Upper lobe of right lung (tissue), 1 donor: Measurements from ENCODE around the gene SRGAP1. TPM values are rescaled to one million over a fixed set of nuclear protein-coding genes. Genes with fewer than 3 reads are reported as not detected.
"Not testable (repeated sequence)": the region's sequence is repeated elsewhere in the genome, so short reads cannot be mapped to it uniquely, and the experiment has no call there.

Experiments
- ATAC-seq: fragments of 200-7000 bp; cut with Tn5 transposase; one replicate; pipeline ENCODE4 v1.9.1; 2020; ENCODE audit warnings: mild to moderate bottlenecking, moderate library complexity
- DNase-seq: peaks from one replicate; pipeline ENCODE4 v3.0.0-alpha.2; 2020
- H3K27ac ChIP-seq: fragments of 200-600 bp; one replicate; pipeline ENCODE4 v1.8.0; 2022
- H3K27me3 ChIP-seq: fragments of 200-600 bp; one replicate; pipeline ENCODE4 v1.8.0; 2022; ENCODE audit warnings: mild to moderate bottlenecking
- H3K36me3 ChIP-seq: fragments of 200-600 bp; one replicate; pipeline ENCODE4 v1.8.0; 2022
- H3K4me1 ChIP-seq: fragments of 200-600 bp; one replicate; pipeline ENCODE4 v1.8.0; 2022
- H3K4me3 ChIP-seq: fragments of 200-600 bp; one replicate; pipeline ENCODE4 v1.8.0; 2022; ENCODE audit warnings: mild to moderate bottlenecking
- H3K9me3 ChIP-seq: fragments of 200-600 bp; one replicate; pipeline ENCODE4 v1.8.0; 2022
- CTCF ChIP-seq: fragments of 200-600 bp; IDR thresholded peaks from one replicate; pipeline ENCODE4 v1.8.0; 2022; ENCODE audit warnings: antibody characterized with exemption
- intact Hi-C: fragments of 100-400 bp; cut with DNase I; formaldehyde crosslinking; loops from one replicate; pipeline ENCODE4 v1.11.0; 2022
- total RNA-seq: library from RNA; stranded (reverse); fragmentation: NEBNext Ultra II Directional; extraction: Animal tissue kit (Norgen Biotek cat#: 25700); gene quantifications from one replicate; pipeline ENCODE4 v1.2.1, GENCODE V29; 2021
- donor health status: DM: no; HTN: yes; CAD: no; lungs with severe emphysema.

SRGAP1 gene
- total RNA-seq, 1 donor from 2014 or later, result 11.4 TPM

- no peak overlapping the region for H3K27ac ChIP-seq
These were observed 184.7 kb downstream of the SRGAP1 start for GRCh38 chr12:64029013-64029857.

GRCh38 chr12:64030155-64030554, 185.7 kb downstream of the SRGAP1 start:
- TF ChIP-seq CTCF, result no peak
- H3K9me3 ChIP-seq, result no peaks in the 10 kb centered on the region
- no peaks in the 10 kb centered on the region for H3K36me3 ChIP-seq
- ATAC-seq (no peak), DNase-seq (no peak)
- no peak overlapping the region for H3K27ac ChIP-seq
- no peaks in the 10 kb centered on the region for H3K27me3 ChIP-seq
- H3K4me3 ChIP-seq, result no peak overlapping the region
- no peaks in the 10 kb centered on the region for H3K4me1 ChIP-seq
- intact Hi-C loops, result no loop called here

More at GRCh38 chr12:64029013-64029857, 184.7 kb downstream of the SRGAP1 start:
- no peaks in the 10 kb centered on the region for H3K36me3 ChIP-seq
- intact Hi-C loops, result no loop called here
- H3K4me3 ChIP-seq, result no peak overlapping the region
- DNase-seq (no peak), ATAC-seq (no peak)
- H3K9me3 ChIP-seq, result no peaks in the 10 kb centered on the region
- H3K27me3 ChIP-seq, result no peaks in the 10 kb centered on the region
- TF ChIP-seq CTCF, result no peak
- no peaks in the 10 kb centered on the region for H3K4me1 ChIP-seq

- DNase-seq, H3K4me1 ChIP-seq, ATAC-seq, intact Hi-C loops, H3K27ac ChIP-seq, H3K36me3 ChIP-seq, H3K9me3 ChIP-seq, H3K27me3 ChIP-seq, H3K4me3 ChIP-seq: not testable (repeated sequence)
These were observed 189.6 kb downstream of the SRGAP1 start for GRCh38 chr12:64034056-64034455.

- Histone ChIP-seq H3K4me3 (no peak overlapping the region), H3K27ac (no peak overlapping the region), H3K27me3 (no peaks in the 10 kb centered on the region), H3K9me3 (no peaks in the 10 kb centered on the region), H3K4me1 (no peaks in the 10 kb centered on the region), H3K36me3 (no peaks in the 10 kb centered on the region)
- DNase-seq (no peak), ATAC-seq (no peak)
- TF ChIP-seq CTCF, result no peak
- intact Hi-C loops, result no loop called here
These were observed 190.5 kb downstream of the SRGAP1 start for GRCh38 chr12:64034901-64035576.

- Histone ChIP-seq H3K27me3 (no peaks in the 10 kb centered on the region), H3K4me1 (no peaks in the 10 kb centered on the region), H3K9me3 (no peaks in the 10 kb centered on the region), H3K27ac (no peak overlapping the region), H3K4me3 (no peak overlapping the region), H3K36me3 (no peaks in the 10 kb centered on the region)
- intact Hi-C loops, result no loop called here
- DNase-seq, result no peak
- TF ChIP-seq CTCF, result no peak
- ATAC-seq, result no peak
These were observed 191.9 kb downstream of the SRGAP1 start for GRCh38 chr12:64036414-64036813.

- DNase-seq (no peak), ATAC-seq (peak; percentile 34)
- H3K4me1 ChIP-seq, result no peaks in the 10 kb centered on the region
- no peak for TF ChIP-seq CTCF
- intact Hi-C loops, result no loop called here
- H3K27me3 ChIP-seq, result no peaks in the 10 kb centered on the region
- no peaks in the 10 kb centered on the region for H3K36me3 ChIP-seq
- H3K9me3 ChIP-seq, result no peaks in the 10 kb centered on the region
- peak overlapping the region; percentile 4 for H3K27ac ChIP-seq
- H3K4me3 ChIP-seq, result no peak overlapping the region
These were observed 194.9 kb downstream of the SRGAP1 start for GRCh38 chr12:64039281-64039871.
